Neuronal stem cell (in vitro differentiated cells): ENCODE data around the gene FAM13B.
"Not testable (repeated sequence)": the region's sequence is repeated elsewhere in the genome, so short reads cannot be mapped to it uniquely, and the experiment has no call there.

Experiments
- DNase-seq: peaks from one replicate; pipeline ENCODE4 v3.0.0-alpha.2; 2013; ENCODE audit warnings: low spot score
- H2AFZ ChIP-seq: one replicate; pipeline ENCODE4 v1.6.1; 2013; ENCODE audit warnings: mild to moderate bottlenecking, low read length, inconsistent platforms
- H2AK5ac ChIP-seq: 2 replicates; pipeline ENCODE4 v1.6.1; 2013; ENCODE audit warnings: low read depth, mild to moderate bottlenecking, inconsistent platforms, low read length, moderate library complexity, mixed read lengths
- H2BK120ac ChIP-seq: 2 replicates; pipeline ENCODE4 v1.6.1; 2013; ENCODE audit warnings: low read depth, mild to moderate bottlenecking, inconsistent platforms, low read length, moderate library complexity, mixed read lengths
- H2BK12ac ChIP-seq: one replicate; pipeline ENCODE4 v1.6.1; 2013; ENCODE audit warnings: low read length, inconsistent platforms
- H2BK15ac ChIP-seq: 2 replicates; pipeline ENCODE4 v1.6.1; 2013; ENCODE audit warnings: mild to moderate bottlenecking, low read length, inconsistent platforms, mixed read lengths
- H2BK5ac ChIP-seq: one replicate; pipeline ENCODE4 v1.6.1; 2013; ENCODE audit warnings: inconsistent platforms, mild to moderate bottlenecking, low read length, moderate library complexity
- H3K14ac ChIP-seq: one replicate; pipeline ENCODE4 v1.6.1; 2013; ENCODE audit warnings: low read length, inconsistent platforms
- H3K18ac ChIP-seq: 2 replicates; pipeline ENCODE4 v1.6.1; 2013; ENCODE audit warnings: low read length, inconsistent platforms
- H3K23ac ChIP-seq: 2 replicates; pipeline ENCODE4 v1.6.1; 2013; ENCODE audit warnings: low read depth, mild to moderate bottlenecking, mixed read lengths, low read length, inconsistent platforms; ENCODE audit not compliant: poor library complexity
- H3K27ac ChIP-seq: replicated peaks from 3 replicates; pipeline ENCODE4 v1.5.1; 2013; ENCODE audit warnings: low read length, inconsistent platforms
- H3K27me3 ChIP-seq, 3 experiments: 2 replicates each; pipeline ENCODE4 v1.6.1; 2013; ENCODE audit warnings: low read length in 3 of 3, mild to moderate bottlenecking in 2 of 3, inconsistent platforms in 1 of 3, low read depth in 1 of 3, mixed read lengths in 1 of 3, moderate library complexity in 1 of 3; ENCODE audit not compliant: control insufficient read depth in 3 of 3, insufficient read depth in 3 of 3
- H3K36me3 ChIP-seq, 2 donors: replicated peaks in 1 of 2; 2 replicates each; pipeline ENCODE4 v1.6.1; 2013; ENCODE audit warnings: low read length in 2 of 2; ENCODE audit not compliant: control insufficient read depth in 2 of 2, insufficient read depth in 2 of 2
- H3K4ac ChIP-seq: 2 replicates; pipeline ENCODE4 v1.6.1; 2013; ENCODE audit warnings: inconsistent platforms, mild to moderate bottlenecking, low read length, moderate library complexity
- H3K4me1 ChIP-seq, 2 donors: 1 replicate in 1 of 2; 2 replicates in 1 of 2; pipeline ENCODE4 v1.6.1; 2013; ENCODE audit warnings: low read length in 2 of 2, low read depth in 1 of 2; ENCODE audit not compliant: control insufficient read depth in 2 of 2, insufficient read depth in 1 of 2
- H3K4me2 ChIP-seq: one replicate; pipeline ENCODE4 v1.6.1; 2013; ENCODE audit warnings: mild to moderate bottlenecking, low read length, inconsistent platforms; ENCODE audit not compliant: insufficient read depth, poor library complexity, severe bottlenecking
- H3K4me3 ChIP-seq, 2 donors: 2 replicates each; pipeline ENCODE4 v1.5.1; 2013; ENCODE audit warnings: low read length in 2 of 2, mild to moderate bottlenecking in 2 of 2, inconsistent platforms in 1 of 2, moderate library complexity in 1 of 2
- H3K79me1 ChIP-seq: one replicate; pipeline ENCODE4 v1.6.1; 2013; ENCODE audit warnings: low read depth, mild to moderate bottlenecking, inconsistent platforms, low read length, moderate library complexity
- H3K9ac ChIP-seq: one replicate; pipeline ENCODE4 v1.6.1; 2013; ENCODE audit warnings: mild to moderate bottlenecking, low read depth, low read length, inconsistent platforms; ENCODE audit not compliant: poor library complexity
- H3K9me3 ChIP-seq, 2 donors: replicated peaks in 1 of 2; 2 replicates each; pipeline versions ENCODE3 to v1.6.1; 2013; ENCODE audit warnings: low read length in 2 of 2, mild to moderate bottlenecking in 2 of 2, inconsistent platforms in 1 of 2, low read depth in 1 of 2, mixed read lengths in 1 of 2, moderate library complexity in 1 of 2; ENCODE audit not compliant: control insufficient read depth in 2 of 2, insufficient read depth in 1 of 2
- H4K8ac ChIP-seq: one replicate; pipeline ENCODE4 v1.6.1; 2013; ENCODE audit warnings: low read depth, mild to moderate bottlenecking, inconsistent platforms, low read length, moderate library complexity
- H4K91ac ChIP-seq: one replicate; pipeline ENCODE4 v1.6.1; 2013; ENCODE audit warnings: low read length, low read depth, mild to moderate bottlenecking, inconsistent platforms; ENCODE audit not compliant: poor library complexity
- WGBS, 2 donors: extraction: QIAGEN DNeasy Blood & Tissue Kit; methylation state at CpG; one replicate each; pipeline ENCODE4 v1.1.7; 2013; ENCODE audit warnings: missing lambda C conversion rate in 2 of 2, mixed read lengths in 1 of 2; ENCODE audit not compliant: insufficient read length in 2 of 2, insufficient replicate concordance in 1 of 2; ENCODE audit errors: extremely low coverage in 2 of 2; 5-methylcytosine and 5-hydroxymethylcytosine counted together

Gene FAM13B

GRCh38 chr5:137989419-137989818 is 43.5 kb downstream of the FAM13B start:
- no peak overlapping the region for H2BK120ac ChIP-seq
- WGBS, 2 donors, result no CpG with 5 or more reads among the region's 5 CpGs
- no peak overlapping the region for H4K8ac ChIP-seq
- no peak overlapping the region for H2BK5ac ChIP-seq
- no peak overlapping the region for H3K18ac ChIP-seq
- no peak overlapping the region for H3K9ac ChIP-seq
- no peak overlapping the region for H3K23ac ChIP-seq
- peaks cover 2 to 56% of the 10 kb centered on the region in 2 donors for H3K36me3 ChIP-seq
- DNase-seq, result no peak
- no peaks in the 10 kb centered on the region for H3K27me3 ChIP-seq
- no peak overlapping the region for H2BK12ac ChIP-seq
- H2AK5ac ChIP-seq, result no peak overlapping the region
- H3K4me2 ChIP-seq, result no peak overlapping the region
- no peak overlapping the region for H3K4me3 ChIP-seq
- no peaks in the 10 kb centered on the region for H3K79me1 ChIP-seq
- no peak overlapping the region for H2AFZ ChIP-seq
- H3K14ac ChIP-seq, result no peak overlapping the region
- no peak overlapping the region for H3K4ac ChIP-seq
- no peaks in the 10 kb centered on the region for H3K4me1 ChIP-seq
- no peaks in the 10 kb centered on the region for H3K9me3 ChIP-seq
- no peak overlapping the region for H4K91ac ChIP-seq
- H2BK15ac ChIP-seq, result no peak overlapping the region
- H3K27ac ChIP-seq, result no peak overlapping the region

- Histone ChIP-seq H2BK12ac (no peak overlapping the region), H2BK5ac (no peak overlapping the region), H3K4me2 (no peak overlapping the region), H3K9ac (no peak overlapping the region), H2BK120ac (no peak overlapping the region), H2AFZ (no peak overlapping the region), H3K27me3 (no peaks in the 10 kb centered on the region), H3K18ac (no peak overlapping the region), H3K14ac (no peak overlapping the region), H3K4ac (no peak overlapping the region), H3K27ac (no peak overlapping the region), H3K4me3 (no peak overlapping the region), H3K23ac (no peak overlapping the region), H2AK5ac (no peak overlapping the region), H3K79me1 (no peaks in the 10 kb centered on the region), H4K91ac (no peak overlapping the region), H3K4me1 (no peaks in the 10 kb centered on the region), H3K9me3 (peaks cover 0 to 5% of the 10 kb centered on the region in 2 donors), H2BK15ac (no peak overlapping the region), H4K8ac (no peak overlapping the region), H3K36me3 (peaks cover 3 to 49% of the 10 kb centered on the region in 2 donors)
- no peak for DNase-seq
- WGBS, 2 donors, result 100% methylated on average over 2 of the region's 3 CpGs; no CpG with 5 or more reads in 1 of the 2 donors
Measured at GRCh38 chr5:137975208-137975607, 57.7 kb downstream of the FAM13B start.

GRCh38 chr5:137970384-137970783 is 62.5 kb downstream of the FAM13B start:
- not testable (repeated sequence) for H2BK12ac ChIP-seq, H4K8ac ChIP-seq, H2AK5ac ChIP-seq, H2BK120ac ChIP-seq, H3K14ac ChIP-seq, H3K4ac ChIP-seq, H3K79me1 ChIP-seq, H4K91ac ChIP-seq, H3K4me3 ChIP-seq, H3K9ac ChIP-seq, H2BK15ac ChIP-seq, H2BK5ac ChIP-seq, H3K4me1 ChIP-seq, DNase-seq, H3K27me3 ChIP-seq, H3K4me2 ChIP-seq, H3K27ac ChIP-seq, H3K23ac ChIP-seq, H2AFZ ChIP-seq, H3K18ac ChIP-seq
- peaks cover 6 to 38% of the 10 kb centered on the region in 2 donors for H3K36me3 ChIP-seq
- WGBS, 2 donors, result no CpG with 5 or more reads among the region's 4 CpGs
- H3K9me3 ChIP-seq, result peaks cover 0 to 16% of the 10 kb centered on the region in 2 donors

GRCh38 chr5:137960819-137961218 is 72.1 kb downstream of the FAM13B start:
- no peak overlapping the region for H2BK15ac ChIP-seq
- no peak overlapping the region for H2AK5ac ChIP-seq
- H4K8ac ChIP-seq, result no peak overlapping the region
- no peak overlapping the region for H3K27ac ChIP-seq
- no CpG with 5 or more reads among the region's 3 CpGs for WGBS, 2 donors
- no peak overlapping the region for H3K18ac ChIP-seq
- no peaks in the 10 kb centered on the region for H3K4me1 ChIP-seq
- H3K4me3 ChIP-seq, result no peak overlapping the region
- no peak overlapping the region for H3K4me2 ChIP-seq
- H3K9ac ChIP-seq, result no peak overlapping the region
- H4K91ac ChIP-seq, result no peak overlapping the region
- H3K23ac ChIP-seq, result no peak overlapping the region
- H2AFZ ChIP-seq, result no peak overlapping the region
- no peak overlapping the region for H2BK120ac ChIP-seq
- H3K9me3 ChIP-seq, result no peaks in the 10 kb centered on the region
- H3K79me1 ChIP-seq, result no peaks in the 10 kb centered on the region
- H3K36me3 ChIP-seq, result peaks cover 6 to 91% of the 10 kb centered on the region in 2 donors
- H3K4ac ChIP-seq, result no peak overlapping the region
- H3K27me3 ChIP-seq, result no peaks in the 10 kb centered on the region
- H2BK12ac ChIP-seq, result no peak overlapping the region
- DNase-seq, result no peak
- no peak overlapping the region for H2BK5ac ChIP-seq
- H3K14ac ChIP-seq, result no peak overlapping the region
